ENCODE data around the gene OPCML. TPM values are rescaled to one million over a fixed set of nuclear protein-coding genes. Genes with fewer than 3 reads are reported as not detected.

Gene OPCML
- total and polyA plus RNA-seq, 7 donors: 0.01 to 0.80 (median 0.07) TPM; not detected in 4

- Histone ChIP-seq H3K27ac (no peak overlapping the region), H3K4me3 (no peak overlapping the region), H3K9me3 (no peaks in the 10 kb centered on the region), H3K27me3 (ENCODE audit: insufficient read depth in 3 of 3, low read length in 2 of 3) (no peaks in the 10 kb centered on the region), H3K36me3 (ENCODE audit: insufficient read depth in 1 of 2, low read depth in 1 of 2) (no peaks in the 10 kb centered on the region), H3K4me1 (no peaks in the 10 kb centered on the region)
- no peak for TF ChIP-seq CTCF (IDR thresholded peaks at IDR 0.05)
- DNase-seq (no peak), ATAC-seq (no peak)
- intact Hi-C loops (cut with DNase I): no loop called here
- 50 to 71% (median 54%) methylated on average over 3 of the region's 3 CpGs for WGBS, 3 donors
These were observed 283.2 kb downstream of the OPCML start for GRCh38 chr11:133249065-133249464.

GRCh38 chr11:133243832-133244231 lies 288.5 kb downstream of the OPCML start:
- no peak overlapping the region for H3K27ac ChIP-seq
- 57 to 67% (median 61%) methylated on average over 3 of the region's 3 CpGs for WGBS, 3 donors
- no peaks in the 10 kb centered on the region for H3K27me3 ChIP-seq (ENCODE audit: insufficient read depth in 3 of 3, low read length in 2 of 3)
- H3K4me1 ChIP-seq: no peaks in the 10 kb centered on the region
- H3K4me3 ChIP-seq: no peak overlapping the region
- DNase-seq (no peak), ATAC-seq (no peak)
- no peak for TF ChIP-seq CTCF (IDR thresholded peaks at IDR 0.05)
- H3K36me3 ChIP-seq (ENCODE audit: insufficient read depth in 1 of 2, low read depth in 1 of 2): no peaks in the 10 kb centered on the region
- intact Hi-C loops (cut with DNase I): no loop called here
- H3K9me3 ChIP-seq: no peaks in the 10 kb centered on the region

GRCh38 chr11:133240908-133241655 lies 291.2 kb downstream of the OPCML start:
- no peak for ATAC-seq
- DNase-seq: no peak
- Histone ChIP-seq H3K4me1 (no peaks in the 10 kb centered on the region), H3K27ac (no peak overlapping the region), H3K27me3 (ENCODE audit: insufficient read depth in 3 of 3, low read length in 2 of 3) (no peaks in the 10 kb centered on the region), H3K4me3 (no peak overlapping the region), H3K9me3 (no peaks in the 10 kb centered on the region), H3K36me3 (ENCODE audit: insufficient read depth in 1 of 2, low read depth in 1 of 2) (no peaks in the 10 kb centered on the region)
- no peak for TF ChIP-seq CTCF (IDR thresholded peaks at IDR 0.05)
- 77 to 84% (median 84%) methylated on average over 10 of the region's 10 CpGs for WGBS, 3 donors
- intact Hi-C loops (cut with DNase I): no loop called here

GRCh38 chr11:133239575-133239974 lies 292.7 kb downstream of the OPCML start:
- no peaks in the 10 kb centered on the region for H3K4me1 ChIP-seq
- no peak overlapping the region for H3K27ac ChIP-seq
- DNase-seq (no peak), ATAC-seq (no peak)
- H3K27me3 ChIP-seq (ENCODE audit: insufficient read depth in 3 of 3, low read length in 2 of 3): no peaks in the 10 kb centered on the region
- TF ChIP-seq CTCF (IDR thresholded peaks at IDR 0.05): no peak
- H3K9me3 ChIP-seq: no peaks in the 10 kb centered on the region
- 56 to 68% (median 57%) methylated on average over 8 of the region's 8 CpGs for WGBS, 3 donors
- H3K36me3 ChIP-seq (ENCODE audit: insufficient read depth in 1 of 2, low read depth in 1 of 2): no peaks in the 10 kb centered on the region
- intact Hi-C loops (cut with DNase I): loop anchor here in 1 of 2 donors (10.0 kb wide), 1 partner anchor 55 kb away; no protein-coding TSS in a partner anchor
- no peak overlapping the region for H3K4me3 ChIP-seq

All from psoas muscle (tissue), 8 donors.